ENCODE results near the gene ALOX15.

The ALOX15 gene

GRCh38 chr17:4664230-4664629 lies 22.8 kb upstream of the ALOX15 start:
- Histone ChIP-seq H3K4me3 (ENCODE audit: insufficient read depth, low read length, poor library complexity, severe bottlenecking) (no peak overlapping the region), H3K36me3 (ENCODE audit: low read length) (no peaks in the 10 kb centered on the region)

GRCh38 chr17:4663711-4664110 lies 22.2 kb upstream of the ALOX15 start:
- Histone ChIP-seq H3K79me2 (ENCODE audit: insufficient read depth, low read length) (no peaks in the 10 kb centered on the region), H3K9ac (ENCODE audit: low read length) (no peak overlapping the region), H4K20me1 (ENCODE audit: low read depth, low read length) (no peaks in the 10 kb centered on the region), H3F3A (ENCODE audit: insufficient read depth) (peaks cover 3% of the 10 kb centered on the region; the same call in 1 of the 2 replicates), H3K9me2 (replicated peaks; ENCODE audit: insufficient read depth, low read length) (no peaks in the 10 kb centered on the region), H3K27me3 (ENCODE audit: low read length) (no peaks in the 10 kb centered on the region), H3K36me3 (ENCODE audit: low read length) (no peaks in the 10 kb centered on the region), H2AFZ (ENCODE audit: low read depth, low read length, severe bottlenecking) (no peak overlapping the region), H3K9me3 (ENCODE audit: insufficient read depth, low read length) (no peaks in the 10 kb centered on the region), H3K4me2 (ENCODE audit: low read depth, low read length, poor library complexity, severe bottlenecking) (no peak overlapping the region), H3K4me3 (ENCODE audit: insufficient read depth, low read length, poor library complexity, severe bottlenecking) (no peak overlapping the region), H3K27ac (ENCODE audit: low read depth, low read length) (no peak overlapping the region)
- TF ChIP-seq EZH2phosphoT487 (conservative IDR thresholded peaks at IDR 0.05; ENCODE audit: low read length) (no peak), CTCF (IDR thresholded peaks at IDR 0.05; ENCODE audit: insufficient read depth, low read length, poor library complexity, severe bottlenecking) (no peak)

More at GRCh38 chr17:4664230-4664629, 22.8 kb upstream of the ALOX15 start:
- H2AFZ ChIP-seq (ENCODE audit: low read depth, low read length, severe bottlenecking) = no peak overlapping the region
- TF ChIP-seq CTCF (IDR thresholded peaks at IDR 0.05; ENCODE audit: insufficient read depth, low read length, poor library complexity, severe bottlenecking) = no peak
- TF ChIP-seq EZH2phosphoT487 (conservative IDR thresholded peaks at IDR 0.05; ENCODE audit: low read length) = no peak
- no peaks in the 10 kb centered on the region for H3K27me3 ChIP-seq (ENCODE audit: low read length)
- H3K9me3 ChIP-seq (ENCODE audit: insufficient read depth, low read length) = no peaks in the 10 kb centered on the region
- no peak overlapping the region for H3K4me2 ChIP-seq (ENCODE audit: low read depth, low read length, poor library complexity, severe bottlenecking)
- H3K9ac ChIP-seq (ENCODE audit: low read length) = no peak overlapping the region
- H3K9me2 ChIP-seq (replicated peaks; ENCODE audit: insufficient read depth, low read length) = no peaks in the 10 kb centered on the region
- H4K20me1 ChIP-seq (ENCODE audit: low read depth, low read length) = no peaks in the 10 kb centered on the region
- no peak overlapping the region for H3K27ac ChIP-seq (ENCODE audit: low read depth, low read length)
- peaks cover 3% of the 10 kb centered on the region; the same call in 1 of the 2 replicates for H3F3A ChIP-seq (ENCODE audit: insufficient read depth)
- H3K79me2 ChIP-seq (ENCODE audit: insufficient read depth, low read length) = no peaks in the 10 kb centered on the region

- H3K9ac ChIP-seq (ENCODE audit: low read length) = no peak overlapping the region
- no peaks in the 10 kb centered on the region for H3K9me3 ChIP-seq (ENCODE audit: insufficient read depth, low read length)
- H3K4me2 ChIP-seq (ENCODE audit: low read depth, low read length, poor library complexity, severe bottlenecking) = no peak overlapping the region
- H2AFZ ChIP-seq (ENCODE audit: low read depth, low read length, severe bottlenecking) = no peak overlapping the region
- no peaks in the 10 kb centered on the region for H3K36me3 ChIP-seq (ENCODE audit: low read length)
- no peaks in the 10 kb centered on the region for H4K20me1 ChIP-seq (ENCODE audit: low read depth, low read length)
- H3K27me3 ChIP-seq (ENCODE audit: low read length) = no peaks in the 10 kb centered on the region
- no peaks in the 10 kb centered on the region for H3K79me2 ChIP-seq (ENCODE audit: insufficient read depth, low read length)
- H3K4me3 ChIP-seq (ENCODE audit: insufficient read depth, low read length, poor library complexity, severe bottlenecking) = no peak overlapping the region
- H3K9me2 ChIP-seq (replicated peaks; ENCODE audit: insufficient read depth, low read length) = no peaks in the 10 kb centered on the region
- peaks cover 3% of the 10 kb centered on the region; the same call in 1 of the 2 replicates for H3F3A ChIP-seq (ENCODE audit: insufficient read depth)
- TF ChIP-seq EZH2phosphoT487 (conservative IDR thresholded peaks at IDR 0.05; ENCODE audit: low read length) (no peak), CTCF (IDR thresholded peaks at IDR 0.05; ENCODE audit: insufficient read depth, low read length, poor library complexity, severe bottlenecking) (no peak)
- no peak overlapping the region for H3K27ac ChIP-seq (ENCODE audit: low read depth, low read length)
Measured at GRCh38 chr17:4658478-4659305, 17.2 kb upstream of the ALOX15 start.

Measured in SU-DHL-6 (cell line).